Body of pancreas (tissue), 4 donors: Measurements from ENCODE around the gene ABHD8.

Source experiments
- CTCF ChIP-seq, 7 experiments: fragments of 450-650 bp in 4 of 7; fragments of 200-600 bp in 3 of 7; sonication (generic) in 3 of 7; IDR thresholded peaks; one replicate each; pipeline ENCODE4 v1.5.1; 2016 to 2019; ENCODE audit warnings: antibody characterized with exemption in 7 of 7
- POLR2A ChIP-seq, 3 donors: fragments of 450-650 bp; IDR thresholded peaks; one replicate each; pipeline ENCODE4 v1.6.1; 2016; ENCODE audit warnings: antibody characterized with exemption in 3 of 3, mild to moderate bottlenecking in 2 of 3

DNA sequence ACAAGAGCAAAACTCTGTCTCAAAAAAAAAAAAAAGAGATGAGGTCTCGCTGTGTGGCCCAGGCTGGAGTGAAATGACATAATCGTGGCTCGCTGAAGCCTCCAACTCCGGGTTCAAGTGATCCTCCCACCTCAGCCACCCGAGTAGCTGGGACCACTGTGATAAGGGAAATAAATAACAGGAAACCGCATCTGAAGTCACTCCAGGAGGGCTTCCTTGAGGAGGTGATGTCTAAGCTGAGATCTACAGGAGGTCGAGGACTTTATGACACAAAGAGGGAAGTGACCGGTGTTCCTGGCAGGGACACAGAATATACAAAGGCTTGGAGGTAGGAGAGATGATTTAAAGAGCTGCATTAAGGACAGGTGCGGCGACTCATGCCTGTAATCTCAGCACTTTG is 48.6 kb downstream of the ABHD8 start:
- TF ChIP-seq CTCF (IDR thresholded peaks at IDR 0.05) (no peak), POLR2A (IDR thresholded peaks at IDR 0.05) (no peak)
